Endothelial cell of umbilical vein (primary cell): ENCODE data around the gene METTL6. TPM values are rescaled to one million over a fixed set of nuclear protein-coding genes. Genes with fewer than 3 reads are reported as not detected.

Source experiments
- BruUV-seq: library from RNA; stranded (reverse); fragments of 400-500 nt; replicated peaks from 2 replicates; lab custom pipeline; 2021; lab: Mats Ljungman, UMichigan
- CTCF ChIA-PET: fragments of 300-600, 350-600 bp; sonication (Branson Sonifier 250); formaldehyde crosslinking; loops from one replicate; lab custom pipeline; 2021; ENCODE audit warnings: antibody characterized with exemption, inconsistent platforms; lab: Charles Lee
- POLR2A ChIA-PET: fragments of 300-600, 350-600 bp; sonication (Branson Sonifier 250); formaldehyde crosslinking; loops from one replicate; lab custom pipeline; 2021; ENCODE audit warnings: antibody characterized with exemption, inconsistent platforms; lab: Charles Lee
- DNase-seq: peaks from one replicate; pipeline ENCODE4 v3.0.0-alpha.2; 2011; ENCODE audit warnings: low read depth, low spot score
- FAIRE-seq: peaks from 2 replicates; lab custom pipeline; 2011; peaks lifted over from hg19 to GRCh38; lab: Jason Lieb, UNC
- H2AFZ ChIP-seq: 2 replicates; pipeline ENCODE4 v1.6.0; 2012; ENCODE audit warnings: low read depth, low read length, control low read depth, inconsistent platforms
- H3K27ac ChIP-seq: 2 replicates; pipeline ENCODE4 v1.5.1; 2011; ENCODE audit warnings: low read depth, mild to moderate bottlenecking, control low read depth, low read length, moderate library complexity; ENCODE audit not compliant: insufficient read depth
- H3K27me3 ChIP-seq, 2 experiments: 2 replicates each; pipeline versions ENCODE4 v1.6.0 to v1.6.1; 2011; ENCODE audit warnings: low read length in 2 of 2, mixed read lengths in 1 of 2; ENCODE audit not compliant: control insufficient read depth in 2 of 2, insufficient read depth in 2 of 2
- H3K36me3 ChIP-seq, 2 experiments: 2 replicates in 1 of 2; 3 replicates in 1 of 2; pipeline ENCODE4 v1.5.1; 2011; ENCODE audit warnings: low read length in 2 of 2, mild to moderate bottlenecking in 1 of 2, moderate library complexity in 1 of 2; ENCODE audit not compliant: control insufficient read depth in 2 of 2, insufficient read depth in 2 of 2; ENCODE audit errors: extremely low read depth in 1 of 2
- H3K4me1 ChIP-seq: 3 replicates; pipeline ENCODE4 v1.5.1; 2011; ENCODE audit warnings: mild to moderate bottlenecking, low read length; ENCODE audit not compliant: control insufficient read depth, insufficient read depth; ENCODE audit errors: extremely low read depth
- H3K4me2 ChIP-seq: 2 replicates; pipeline ENCODE4 v1.6.1; 2011; ENCODE audit warnings: low read length, control low read depth, mixed read lengths; ENCODE audit not compliant: insufficient read depth
- H3K4me3 ChIP-seq, 3 experiments: fragments of 200-600 bp in 1 of 3; sonication (generic), shearing (Covaris generic) in 1 of 3; replicated peaks in 1 of 3; 2 replicates each; pipeline ENCODE4 v1.5.1; 2011 to 2016; ENCODE audit warnings: control low read depth in 3 of 3, low read length in 3 of 3, mild to moderate bottlenecking in 2 of 3, inconsistent platforms in 1 of 3, low read depth in 1 of 3, moderate library complexity in 1 of 3; ENCODE audit not compliant: insufficient read depth in 1 of 3
- H3K79me2 ChIP-seq: 2 replicates; pipeline ENCODE4 v1.6.0; 2012; ENCODE audit warnings: low read length, inconsistent platforms; ENCODE audit not compliant: control insufficient read depth, insufficient read depth
- H3K9ac ChIP-seq: replicated peaks from 2 replicates; pipeline ENCODE3; 2011; ENCODE audit warnings: low read length, control low read depth; ENCODE audit not compliant: insufficient read depth; ENCODE audit errors: extremely low read depth
- H3K9me1 ChIP-seq: replicated peaks from 3 replicates; pipeline ENCODE4 v1.6.0; 2011; ENCODE audit warnings: mild to moderate bottlenecking, low read length; ENCODE audit not compliant: control insufficient read depth, insufficient read depth; ENCODE audit errors: extremely low read depth
- H3K9me3 ChIP-seq: replicated peaks from 2 replicates; pipeline ENCODE4 v1.5.1; 2012; ENCODE audit warnings: low read length, inconsistent platforms; ENCODE audit not compliant: control insufficient read depth, insufficient read depth
- H4K20me1 ChIP-seq: replicated peaks from 2 replicates; pipeline ENCODE3; 2011; ENCODE audit warnings: mild to moderate bottlenecking, low read length; ENCODE audit not compliant: control insufficient read depth, insufficient read depth; ENCODE audit errors: extremely low read depth
- EZH2 ChIP-seq: IDR thresholded peaks from 2 replicates; pipeline ENCODE4 v1.6.1; 2012; ENCODE audit warnings: borderline replicate concordance, low read depth, mild to moderate bottlenecking, moderate library complexity, low read length, inconsistent platforms; ENCODE audit not compliant: severe bottlenecking
- FOS ChIP-seq: IDR thresholded peaks from 2 replicates; pipeline ENCODE4 v1.6.1; 2011; ENCODE audit warnings: mild to moderate bottlenecking, low read length, moderate library complexity, borderline replicate concordance; ENCODE audit not compliant: insufficient read depth
- GATA2 ChIP-seq: IDR thresholded peaks from 2 replicates; pipeline ENCODE4 v1.7.0; 2011; ENCODE audit warnings: low read depth, mild to moderate bottlenecking, moderate library complexity, mixed read lengths, low read length; ENCODE audit not compliant: insufficient read length, insufficient read depth
- JUN ChIP-seq: IDR thresholded peaks from 2 replicates; pipeline ENCODE4 v1.6.1; 2011; ENCODE audit warnings: borderline replicate concordance, low read depth; ENCODE audit not compliant: insufficient read length, insufficient read depth
- MYC ChIP-seq: IDR thresholded peaks from one replicate; pipeline ENCODE4 v1.6.1; 2011; ENCODE audit warnings: mild to moderate bottlenecking, low read depth, low read length
- POLR2A ChIP-seq: IDR thresholded peaks from 2 replicates; pipeline ENCODE4 v1.6.1; 2012; ENCODE audit warnings: low read depth, mild to moderate bottlenecking, control low read depth, low read length
- POLR2AphosphoS5 ChIP-seq: IDR thresholded peaks from 2 replicates; pipeline ENCODE4 v1.6.1; 2012; ENCODE audit warnings: low read depth, mild to moderate bottlenecking, control low read depth, low read length, moderate library complexity; ENCODE audit not compliant: insufficient read depth
- dilution Hi-C: fragments of 300-500 bp; cut with MboI; formaldehyde crosslinking; loops from one replicate; pipeline ENCODE4 v1.15.0; 2019; ENCODE audit warnings: low sequenced_read_pairs; ENCODE audit not compliant: extremely low pct_ligation_motif_present
- intact Hi-C: fragments of 100-400 bp; cut with micrococcal nuclease; formaldehyde crosslinking; loops from one replicate; pipeline ENCODE4 v1.10.0; 2022
- polyA plus RNA-seq, 4 experiments: library from polyadenylated mRNA; depleted of rRNA in 3 of 4; stranded (reverse) in 3 of 4; unstranded in 1 of 4; fragments of >200 nt; gene quantifications; 2 replicates each; pipeline versions ENCODE4 v1.2.1 to v1.2.3, GENCODE V29; 2011 to 2012; ENCODE audit warnings: missing spikeins in 1 of 4
- total RNA-seq: library from RNA; stranded (reverse); gene quantifications from 2 replicates; pipeline ENCODE4 v1.2.3, GENCODE V29; 2021
- TF ChIP-seq, protein P1 (sequence below), 2 donors: IDR thresholded peaks; 1 replicate in 1 of 2; 2 replicates in 1 of 2; pipeline ENCODE4 v1.5.1; 2011; ENCODE audit warnings: low read length in 2 of 2, mild to moderate bottlenecking in 2 of 2, moderate library complexity in 2 of 2, control low read depth in 1 of 2, inconsistent platforms in 1 of 2, low read depth in 1 of 2; ENCODE audit not compliant: insufficient read depth in 1 of 2; ENCODE audit errors: extremely low read depth in 1 of 2
- TF ChIP-seq, protein P2 (sequence below): IDR thresholded peaks from 2 replicates; pipeline ENCODE4 v1.6.1; 2011; ENCODE audit not compliant: insufficient read depth, insufficient read length

The METTL6 gene
- total and polyA plus RNA-seq, 2 donors (not counting 3 experiments of a cell fraction or from before 2014, with no cell fraction given): 12.7 to 19.5 TPM

DNA sequence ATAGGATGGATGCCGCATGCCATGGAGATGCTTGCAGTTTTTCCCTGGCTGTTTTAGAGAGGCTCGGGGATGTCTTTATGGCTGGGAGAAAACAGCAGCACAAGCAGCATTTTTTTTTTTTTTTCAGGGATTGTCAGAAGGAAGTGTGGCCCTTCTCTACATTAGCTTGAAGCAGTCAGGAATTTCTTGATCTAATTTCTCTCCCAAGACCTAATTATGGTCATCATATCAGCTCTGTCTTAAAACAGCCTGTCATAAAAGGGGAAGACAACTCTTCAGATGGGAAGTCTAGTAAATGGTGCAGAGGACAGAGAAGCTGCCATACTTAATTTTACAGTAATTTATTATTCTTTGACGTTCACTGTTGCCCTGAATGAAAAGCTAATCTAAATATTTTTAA is 44.5 kb upstream of the METTL6 start:
- Histone ChIP-seq H3K27me3 (peaks cover 0 to 2% of the 10 kb centered on the region in 2 experiments), H3K9me3 (no peaks in the 10 kb centered on the region), H3K36me3 (no peaks in the 10 kb centered on the region), H3K79me2 (no peaks in the 10 kb centered on the region), H3K9me1 (no peaks in the 10 kb centered on the region), H3K4me3 (no peak overlapping the region), H3K4me2 (no peak overlapping the region), H2AFZ (no peak overlapping the region), H4K20me1 (no peaks in the 10 kb centered on the region), H3K27ac (no peak overlapping the region), H3K9ac (no peak overlapping the region), H3K4me1 (no peaks in the 10 kb centered on the region)
- dilution Hi-C loops: no loop called here
- POLR2A ChIA-PET: no interaction called here
- TF ChIP-seq FOS (no peak), EZH2 (no peak), JUN (no peak), POLR2AphosphoS5 (no peak), GATA2 (no peak), POLR2A (no peak), MYC (no peak)
- TF ChIP-seq, protein P1, sequence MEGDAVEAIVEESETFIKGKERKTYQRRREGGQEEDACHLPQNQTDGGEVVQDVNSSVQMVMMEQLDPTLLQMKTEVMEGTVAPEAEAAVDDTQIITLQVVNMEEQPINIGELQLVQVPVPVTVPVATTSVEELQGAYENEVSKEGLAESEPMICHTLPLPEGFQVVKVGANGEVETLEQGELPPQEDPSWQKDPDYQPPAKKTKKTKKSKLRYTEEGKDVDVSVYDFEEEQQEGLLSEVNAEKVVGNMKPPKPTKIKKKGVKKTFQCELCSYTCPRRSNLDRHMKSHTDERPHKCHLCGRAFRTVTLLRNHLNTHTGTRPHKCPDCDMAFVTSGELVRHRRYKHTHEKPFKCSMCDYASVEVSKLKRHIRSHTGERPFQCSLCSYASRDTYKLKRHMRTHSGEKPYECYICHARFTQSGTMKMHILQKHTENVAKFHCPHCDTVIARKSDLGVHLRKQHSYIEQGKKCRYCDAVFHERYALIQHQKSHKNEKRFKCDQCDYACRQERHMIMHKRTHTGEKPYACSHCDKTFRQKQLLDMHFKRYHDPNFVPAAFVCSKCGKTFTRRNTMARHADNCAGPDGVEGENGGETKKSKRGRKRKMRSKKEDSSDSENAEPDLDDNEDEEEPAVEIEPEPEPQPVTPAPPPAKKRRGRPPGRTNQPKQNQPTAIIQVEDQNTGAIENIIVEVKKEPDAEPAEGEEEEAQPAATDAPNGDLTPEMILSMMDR (IDR thresholded peaks at IDR 0.05; ENCODE audit: extremely low read depth in 1 of 2, insufficient read depth in 1 of 2, low read depth in 1 of 2, low read length in 2 of 2): no peak
- TF ChIP-seq, protein P2, sequence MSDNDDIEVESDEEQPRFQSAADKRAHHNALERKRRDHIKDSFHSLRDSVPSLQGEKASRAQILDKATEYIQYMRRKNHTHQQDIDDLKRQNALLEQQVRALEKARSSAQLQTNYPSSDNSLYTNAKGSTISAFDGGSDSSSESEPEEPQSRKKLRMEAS: no peak
- no TSS peak for BruUV-seq
- DNase-seq (no peak), FAIRE-seq (no peak)
- CTCF ChIA-PET: no interaction called here
- intact Hi-C loops: no loop called here
